PC-3 (cell line): ENCODE data around the gene SHISA8. TPM values are rescaled to one million over a fixed set of nuclear protein-coding genes. Genes with fewer than 3 reads are reported as not detected.

Experiments used
- ATAC-seq: fragments of 200-7000 bp; cut with Tn5 transposase; 2 replicates; pipeline ENCODE4 v1.9.1; 2020; ENCODE audit warnings: mild to moderate bottlenecking, moderate library complexity
- BruUV-seq: library from RNA; stranded (reverse); fragments of 400-500 nt; replicated peaks from 2 replicates; lab custom pipeline; 2021; lab: Mats Ljungman, UMichigan
- CTCF ChIA-PET: fragments of 300-600 bp; sonication (Branson Sonifier 250); formaldehyde crosslinking; loops from one replicate; lab custom pipeline; 2022; ENCODE audit warnings: antibody characterized with exemption; lab: Charles Lee
- POLR2A ChIA-PET: fragments of 300-600 bp; sonication (Branson Sonifier 250); formaldehyde crosslinking; loops from one replicate; lab custom pipeline; 2022; ENCODE audit warnings: antibody characterized with exemption; ENCODE audit not compliant: unreplicated experiment; lab: Charles Lee
- DNase-seq: peaks from one replicate; pipeline ENCODE4 v3.0.0-alpha.2; 2015
- H2AFZ ChIP-seq: fragments of 300-600 bp; sonication (generic); 2 replicates; pipeline ENCODE4 v1.6.0; 2016; ENCODE audit warnings: antibody characterized with exemption, low read length
- H3F3A ChIP-seq: fragments of 300-600 bp; sonication (generic); one replicate; pipeline ENCODE4 v1.6.0; 2017; ENCODE audit warnings: antibody characterized with exemption, low read length, control low read depth, mild to moderate bottlenecking; ENCODE audit not compliant: unreplicated experiment
- H3K27ac ChIP-seq: fragments of 300-600 bp; sonication (generic); 2 replicates; pipeline ENCODE4 v1.5.1; 2016; ENCODE audit warnings: mild to moderate bottlenecking, low read length
- H3K27me3 ChIP-seq: fragments of 300-600 bp; sonication (generic); 2 replicates; pipeline ENCODE4 v1.6.1; 2016; ENCODE audit warnings: low read length, mixed read lengths
- H3K36me3 ChIP-seq: fragments of 300-600 bp; sonication (generic); 2 replicates; pipeline ENCODE4 v1.6.1; 2016; ENCODE audit warnings: low read depth, mixed run types, low read length, mixed read lengths
- H3K4me1 ChIP-seq: fragments of 300-600 bp; sonication (generic); 2 replicates; pipeline ENCODE4 v1.5.1; 2016; ENCODE audit warnings: low read length; ENCODE audit not compliant: insufficient read depth
- H3K4me2 ChIP-seq: fragments of 300-600 bp; sonication (generic); 2 replicates; pipeline ENCODE4 v1.6.0; 2016; ENCODE audit warnings: low read length
- H3K4me3 ChIP-seq: fragments of 300-600 bp; sonication (generic); 2 replicates; pipeline ENCODE4 v1.5.1; 2016; ENCODE audit warnings: mild to moderate bottlenecking, low read length, mixed read lengths
- H3K79me2 ChIP-seq: fragments of 300-600 bp; sonication (generic); 2 replicates; pipeline ENCODE4 v1.6.1; 2017; ENCODE audit warnings: low read length, mixed read lengths
- H3K9ac ChIP-seq: fragments of 300-600 bp; sonication (generic); 2 replicates; pipeline ENCODE4 v1.6.0; 2016; ENCODE audit warnings: mild to moderate bottlenecking, low read length
- H3K9me2 ChIP-seq: fragments of 300-600 bp; sonication (generic); replicated peaks from 2 replicates; pipeline ENCODE4 v1.6.1; 2016; ENCODE audit warnings: mixed run types, low read length, mixed read lengths
- H3K9me3 ChIP-seq: fragments of 300-600 bp; sonication (generic); 2 replicates; pipeline ENCODE4 v1.6.1; 2016; ENCODE audit warnings: low read length, mixed read lengths
- H4K20me1 ChIP-seq: fragments of 300-600 bp; sonication (generic); 2 replicates; pipeline ENCODE4 v1.6.1; 2016; ENCODE audit warnings: low read length, mixed read lengths
- CTCF ChIP-seq: fragments of 300-600 bp; sonication (generic); conservative IDR thresholded peaks from 2 replicates; pipeline ENCODE4 v1.5.1; 2017; ENCODE audit warnings: antibody characterized with exemption, low read depth, mild to moderate bottlenecking, low read length
- EZH2 ChIP-seq: fragments of 300-600 bp; sonication (generic); IDR thresholded peaks from one replicate; pipeline ENCODE4 v1.6.1; 2017; ENCODE audit warnings: antibody characterized with exemption, mild to moderate bottlenecking, low read length; ENCODE audit not compliant: unreplicated experiment
- EZH2phosphoT487 ChIP-seq: fragments of 300-600 bp; sonication (generic); IDR thresholded peaks from 2 replicates; pipeline ENCODE4 v1.6.1; 2018; ENCODE audit warnings: mild to moderate bottlenecking, antibody characterized with exemption, low read length, borderline replicate concordance
- intact Hi-C: fragments of 100-400 bp; cut with micrococcal nuclease; formaldehyde crosslinking; loops from 2 replicates; pipeline ENCODE4 v1.9.0; 2023
- total RNA-seq: library from RNA; depleted of rRNA; stranded (reverse); fragments of >200 nt; gene quantifications from 2 replicates; pipeline ENCODE4 v1.2.3, GENCODE V29; 2014

Gene SHISA8
- total RNA-seq, 1 experiment from 2014 or later = not detected

- Histone ChIP-seq H3K4me1 (no peaks in the 10 kb centered on the region), H2AFZ (no peak overlapping the region), H3F3A (no peaks in the 10 kb centered on the region), H3K79me2 (no peaks in the 10 kb centered on the region), H4K20me1 (no peaks in the 10 kb centered on the region), H3K36me3 (peaks cover 7% of the 10 kb centered on the region; the same call in 1 of the 2 replicates), H3K4me3 (no peak overlapping the region), H3K9me3 (no peaks in the 10 kb centered on the region), H3K9me2 (no peaks in the 10 kb centered on the region), H3K4me2 (no peak overlapping the region), H3K27me3 (no peaks in the 10 kb centered on the region), H3K9ac (no peak overlapping the region), H3K27ac (no peak overlapping the region)
- DNase-seq (no peak), ATAC-seq (no peak)
- TF ChIP-seq EZH2phosphoT487 (no peak), CTCF (no peak), EZH2 (no peak)
- ChIA-PET CTCF (no interaction called here), POLR2A (no interaction called here)
- intact Hi-C loops = no loop called here
- no TSS peak for BruUV-seq
Measured at GRCh38 chr22:41934284-41935014, 19.6 kb upstream of the SHISA8 start.

- no peaks in the 10 kb centered on the region for H3F3A ChIP-seq
- no peaks in the 10 kb centered on the region for H3K9me2 ChIP-seq
- BruUV-seq = no TSS peak
- no peak for DNase-seq
- H3K27ac ChIP-seq = no peak overlapping the region
- intact Hi-C loops = no loop called here
- H4K20me1 ChIP-seq = no peaks in the 10 kb centered on the region
- H3K9me3 ChIP-seq = no peaks in the 10 kb centered on the region
- no peaks in the 10 kb centered on the region for H3K79me2 ChIP-seq
- H3K4me2 ChIP-seq = no peak overlapping the region
- no peaks in the 10 kb centered on the region for H3K4me1 ChIP-seq
- H3K36me3 ChIP-seq = peaks cover 2% of the 10 kb centered on the region; the same call in 1 of the 2 replicates
- no peak for TF ChIP-seq EZH2
- no peak for TF ChIP-seq EZH2phosphoT487
- ChIA-PET CTCF (no interaction called here), POLR2A (no interaction called here)
- ATAC-seq = no peak
- no peak overlapping the region for H3K9ac ChIP-seq
- H3K27me3 ChIP-seq = no peaks in the 10 kb centered on the region
- H3K4me3 ChIP-seq = no peak overlapping the region
- no peak overlapping the region for H2AFZ ChIP-seq
Measured at GRCh38 chr22:41933411-41934177, 18.7 kb upstream of the SHISA8 start.

GRCh38 chr22:41932353-41932752, 17.5 kb upstream of the SHISA8 start:
- no peak for ATAC-seq
- no TSS peak for BruUV-seq
- intact Hi-C loops = no loop called here
- no peaks in the 10 kb centered on the region for H3K36me3 ChIP-seq
- POLR2A ChIA-PET = no interaction called here
- H3K27me3 ChIP-seq = no peaks in the 10 kb centered on the region
- TF ChIP-seq CTCF (no peak), EZH2 (no peak), EZH2phosphoT487 (no peak)
- no peak overlapping the region for H3K27ac ChIP-seq
- no peaks in the 10 kb centered on the region for H3K4me1 ChIP-seq
- DNase-seq = no peak
- H3F3A ChIP-seq = no peaks in the 10 kb centered on the region
- H3K9ac ChIP-seq = no peak overlapping the region
- no peak overlapping the region for H2AFZ ChIP-seq
- CTCF ChIA-PET = no interaction called here
- no peak overlapping the region for H3K4me2 ChIP-seq
- no peaks in the 10 kb centered on the region for H3K9me3 ChIP-seq
- no peaks in the 10 kb centered on the region for H4K20me1 ChIP-seq
- H3K4me3 ChIP-seq = no peak overlapping the region
- H3K9me2 ChIP-seq = no peaks in the 10 kb centered on the region
- H3K79me2 ChIP-seq = no peaks in the 10 kb centered on the region
